ENCODE results near the gene SPG7.

GRCh38 chr16:89583895-89584644, 75.9 kb downstream of the SPG7 start:
- TF ChIP-seq CTCF (IDR thresholded peaks at IDR 0.05) (no peak), EZH2 (IDR thresholded peaks at IDR 0.05) (no peak), EZH2phosphoT487 (IDR thresholded peaks at IDR 0.05) (no peak)
